Vagina (tissue), 2 donors: Measurements from ENCODE around the gene KLHDC7B. TPM values are rescaled to one million over a fixed set of nuclear protein-coding genes. Genes with fewer than 3 reads are reported as not detected.

Experiments used
- DNase-seq, 2 donors: peaks; one replicate each; pipeline ENCODE4 v3.0.0-alpha.2; 2017; ENCODE audit errors: extremely low spot score in 2 of 2
- H3K27ac ChIP-seq: fragments of 200-600 bp; sonication (generic); one replicate; pipeline ENCODE4 v1.5.1; 2019
- H3K27me3 ChIP-seq: fragments of 200-600 bp; sonication (generic); one replicate; pipeline ENCODE4 v1.5.1; 2019
- H3K36me3 ChIP-seq, 2 donors: fragments of 200-600 bp; sonication (generic); one replicate each; pipeline ENCODE4 v1.5.1; 2017 to 2019
- H3K4me1 ChIP-seq: fragments of 200-600 bp; sonication (generic); one replicate; pipeline ENCODE4 v1.5.1; 2019
- H3K4me3 ChIP-seq, 2 donors: fragments of 200-600 bp; sonication (generic); 1 replicate in 1 of 2; 2 replicates in 1 of 2; pipeline ENCODE4 v1.5.1; 2016 to 2019
- H3K9me3 ChIP-seq: fragments of 200-600 bp; sonication (generic); one replicate; pipeline ENCODE4 v1.5.1; 2019
- CTCF ChIP-seq, 3 experiments: fragments of 450-650 bp in 2 of 3; fragments of 200-600 bp in 1 of 3; sonication (generic) in 1 of 3; IDR thresholded peaks; one replicate each; pipeline ENCODE4 v1.5.1; 2017 to 2019; ENCODE audit warnings: antibody characterized with exemption in 3 of 3, mild to moderate bottlenecking in 2 of 3, moderate library complexity in 2 of 3
- POLR2A ChIP-seq, 2 donors: fragments of 450-650 bp; IDR thresholded peaks; one replicate each; pipeline ENCODE4 v1.6.1; 2017; ENCODE audit warnings: antibody characterized with exemption in 2 of 2, mild to moderate bottlenecking in 2 of 2, moderate library complexity in 2 of 2
- POLR2AphosphoS5 ChIP-seq, 2 donors: sonication (generic); formaldehyde crosslinking; IDR thresholded peaks; one replicate each; pipeline ENCODE4 v1.9.0; 2017; ENCODE audit warnings: antibody characterized with exemption in 2 of 2, mild to moderate bottlenecking in 2 of 2, low read depth in 1 of 2; ENCODE audit not compliant: insufficient read depth in 1 of 2
- intact Hi-C: fragments of 100-400 bp; cut with DNase I; formaldehyde crosslinking; loops from one replicate; pipeline ENCODE4 v1.15.1; 2023
- total RNA-seq: library from RNA; depleted of rRNA; stranded (reverse); fragments of >200 nt; gene quantifications from one replicate; pipeline ENCODE4 v1.2.3, GENCODE V29; 2016

The KLHDC7B gene
- total RNA-seq, 1 donor from 2014 or later = 0.49 TPM

GRCh38 chr22:50585781-50586180 lies 40.1 kb downstream of the KLHDC7B start:
- no peaks in the 10 kb centered on the region for H3K9me3 ChIP-seq
- no peak for TF ChIP-seq POLR2AphosphoS5 (IDR thresholded peaks at IDR 0.05; ENCODE audit: insufficient read depth in 1 of 2, low read depth in 1 of 2)
- TF ChIP-seq CTCF (IDR thresholded peaks at IDR 0.05) = no peak
- no peak for TF ChIP-seq POLR2A (IDR thresholded peaks at IDR 0.05)
- H3K36me3 ChIP-seq = no peaks in the 10 kb centered on the region
- H3K4me3 ChIP-seq = no peak overlapping the region
- no peaks in the 10 kb centered on the region for H3K27me3 ChIP-seq
- intact Hi-C loops = no loop called here
- peaks cover 20% of the 10 kb centered on the region for H3K4me1 ChIP-seq
- H3K27ac ChIP-seq = no peak overlapping the region
- no peak for DNase-seq

GRCh38 chr22:50586416-50586815 lies 40.7 kb downstream of the KLHDC7B start:
- no peak for TF ChIP-seq POLR2AphosphoS5 (IDR thresholded peaks at IDR 0.05; ENCODE audit: insufficient read depth in 1 of 2, low read depth in 1 of 2)
- TF ChIP-seq CTCF (IDR thresholded peaks at IDR 0.05) = no peak
- TF ChIP-seq POLR2A (IDR thresholded peaks at IDR 0.05) = no peak
- Histone ChIP-seq H3K4me1 (peaks cover 17% of the 10 kb centered on the region), H3K4me3 (no peak overlapping the region), H3K27ac (no peak overlapping the region), H3K27me3 (no peaks in the 10 kb centered on the region), H3K9me3 (no peaks in the 10 kb centered on the region), H3K36me3 (no peaks in the 10 kb centered on the region)
- no peak for DNase-seq
- intact Hi-C loops = no loop called here

DNA sequence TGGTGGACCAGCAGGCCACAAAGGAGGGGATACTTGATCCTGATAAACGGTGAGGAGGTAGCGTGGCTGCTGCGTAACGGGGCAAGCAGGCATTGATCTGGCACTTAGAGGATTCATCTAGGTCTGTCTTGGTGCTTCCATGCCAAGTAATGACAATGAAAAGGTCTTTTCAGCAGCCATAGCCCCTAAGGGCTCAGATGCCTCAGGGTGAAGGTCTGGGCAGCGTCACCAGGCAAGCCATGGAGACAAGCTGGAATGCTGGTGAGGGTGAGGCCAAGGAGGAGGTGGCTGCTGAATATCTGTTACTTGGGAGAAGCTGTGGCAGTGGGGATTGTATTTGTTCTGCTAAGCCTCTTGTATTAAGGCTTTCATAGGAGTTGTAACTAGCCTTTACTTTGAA lies 41.7 kb downstream of the KLHDC7B start:
- Histone ChIP-seq H3K27me3 (no peaks in the 10 kb centered on the region), H3K36me3 (no peaks in the 10 kb centered on the region), H3K27ac (no peak overlapping the region), H3K4me3 (no peak overlapping the region), H3K4me1 (peaks cover 11% of the 10 kb centered on the region), H3K9me3 (no peaks in the 10 kb centered on the region)
- no peak for DNase-seq
- TF ChIP-seq CTCF (IDR thresholded peaks at IDR 0.05) = no peak
- no peak for TF ChIP-seq POLR2AphosphoS5 (IDR thresholded peaks at IDR 0.05; ENCODE audit: insufficient read depth in 1 of 2, low read depth in 1 of 2)
- TF ChIP-seq POLR2A (IDR thresholded peaks at IDR 0.05) = no peak
- intact Hi-C loops = no loop called here

DNA sequence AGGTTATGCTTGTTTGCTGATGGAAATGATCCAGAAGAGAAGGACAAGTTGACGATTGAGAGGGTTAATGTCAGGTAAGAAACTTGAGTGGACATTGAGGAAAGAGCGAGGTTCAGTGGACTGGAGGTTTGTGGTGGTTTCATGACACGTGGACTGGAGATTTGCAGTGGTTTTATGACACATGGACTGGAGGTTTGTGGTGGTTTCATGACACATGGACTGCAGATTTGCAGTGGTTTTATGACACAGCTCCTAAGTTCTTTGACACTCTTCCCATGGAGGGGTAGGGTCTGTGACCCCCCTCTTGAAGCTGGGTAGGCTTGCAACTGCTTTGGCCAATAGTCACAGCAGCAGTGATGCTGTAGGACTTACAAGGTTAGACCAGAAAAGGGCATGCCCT lies 49.5 kb downstream of the KLHDC7B start:
- intact Hi-C loops = no loop called here
- Histone ChIP-seq H3K4me3 (no peak overlapping the region), H3K27me3 (no peaks in the 10 kb centered on the region), H3K36me3 (no peaks in the 10 kb centered on the region), H3K4me1 (peaks cover 6% of the 10 kb centered on the region), H3K9me3 (no peaks in the 10 kb centered on the region), H3K27ac (no peak overlapping the region)
- DNase-seq = no peak
- TF ChIP-seq POLR2A (IDR thresholded peaks at IDR 0.05) (no peak), CTCF (IDR thresholded peaks at IDR 0.05) (no peak), POLR2AphosphoS5 (IDR thresholded peaks at IDR 0.05; ENCODE audit: insufficient read depth in 1 of 2, low read depth in 1 of 2) (no peak)

DNA sequence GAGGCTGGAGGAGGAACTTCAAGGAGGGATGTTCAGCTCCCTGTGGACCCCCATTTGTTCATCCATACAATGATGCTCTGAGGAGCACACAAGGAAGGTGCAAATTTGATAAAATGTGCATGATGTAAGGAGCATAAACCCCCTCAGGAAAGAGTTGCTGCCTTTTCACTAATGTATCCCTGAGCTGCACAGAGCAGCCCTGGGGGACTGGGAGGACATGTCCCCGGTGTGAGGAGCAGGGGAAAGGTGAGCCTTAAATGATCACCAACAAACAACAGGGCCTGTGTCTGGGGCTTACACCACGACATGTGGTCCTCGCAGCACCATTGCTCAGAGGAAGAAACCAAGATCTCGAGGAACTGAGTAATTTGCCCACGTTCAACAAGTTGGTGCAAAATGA lies 51.4 kb downstream of the KLHDC7B start:
- Histone ChIP-seq H3K4me1 (peaks cover 8% of the 10 kb centered on the region), H3K4me3 (no peak overlapping the region), H3K9me3 (no peaks in the 10 kb centered on the region), H3K27ac (no peak overlapping the region), H3K27me3 (no peaks in the 10 kb centered on the region), H3K36me3 (no peaks in the 10 kb centered on the region)
- TF ChIP-seq CTCF (IDR thresholded peaks at IDR 0.05) (no peak), POLR2A (IDR thresholded peaks at IDR 0.05) (no peak)
- DNase-seq = no peak
- intact Hi-C loops = no loop called here
